ENCODE data around the gene FANCE.

FANCE gene

GRCh38 chr6:35477028-35477427, 24.9 kb downstream of the FANCE start:
- DNase-seq (ENCODE audit: low read depth), result no peak
- H3K4me3 ChIP-seq (ENCODE audit: low read depth, low read length), result no peak overlapping the region
- no peak for TF ChIP-seq CTCF (IDR thresholded peaks at IDR 0.05; ENCODE audit: low read depth, low read length, missing control alignments)

GRCh38 chr6:35477551-35478179, 25.5 kb downstream of the FANCE start:
- DNase-seq (ENCODE audit: low read depth), result no peak
- no peak for TF ChIP-seq CTCF (IDR thresholded peaks at IDR 0.05; ENCODE audit: low read depth, low read length, missing control alignments)

GRCh38 chr6:35478259-35478658, 26.1 kb downstream of the FANCE start:
- TF ChIP-seq CTCF (IDR thresholded peaks at IDR 0.05; ENCODE audit: low read depth, low read length, missing control alignments), result no peak
- H3K4me3 ChIP-seq (ENCODE audit: low read depth, low read length), result no peak overlapping the region
- DNase-seq (ENCODE audit: low read depth), result no peak

More at GRCh38 chr6:35477551-35478179, 25.5 kb downstream of the FANCE start:
- H3K4me3 ChIP-seq (ENCODE audit: low read depth, low read length), result no peak overlapping the region

- no peak for TF ChIP-seq CTCF (IDR thresholded peaks at IDR 0.05; ENCODE audit: low read depth, low read length, missing control alignments)
- DNase-seq (ENCODE audit: low read depth), result no peak
- H3K4me3 ChIP-seq (ENCODE audit: low read depth, low read length), result no peak overlapping the region
Observed at GRCh38 chr6:35480176-35480575, 28.0 kb downstream of the FANCE start.

- no peak overlapping the region for H3K4me3 ChIP-seq (ENCODE audit: low read depth, low read length)
- TF ChIP-seq CTCF (IDR thresholded peaks at IDR 0.05; ENCODE audit: low read depth, low read length, missing control alignments), result no peak
- no peak for DNase-seq (ENCODE audit: low read depth)
Observed at GRCh38 chr6:35481226-35481625, 29.1 kb downstream of the FANCE start.

GRCh38 chr6:35483062-35483461, 30.9 kb downstream of the FANCE start:
- H3K4me3 ChIP-seq (ENCODE audit: low read depth, low read length), result no peak overlapping the region
- TF ChIP-seq CTCF (IDR thresholded peaks at IDR 0.05; ENCODE audit: low read depth, low read length, missing control alignments), result no peak

GRCh38 chr6:35483490-35483889, 31.4 kb downstream of the FANCE start:
- DNase-seq (ENCODE audit: low read depth), result no peak
- no peak overlapping the region for H3K4me3 ChIP-seq (ENCODE audit: low read depth, low read length)
- TF ChIP-seq CTCF (IDR thresholded peaks at IDR 0.05; ENCODE audit: low read depth, low read length, missing control alignments), result no peak

More at GRCh38 chr6:35483062-35483461, 30.9 kb downstream of the FANCE start:
- no peak for DNase-seq (ENCODE audit: low read depth)

Measured in GM12864 (cell line).